Measurements from ENCODE around the gene GASK1A. TPM values are rescaled to one million over a fixed set of nuclear protein-coding genes. Genes with fewer than 3 reads are reported as not detected.

GASK1A gene
- total RNA-seq = 1 to 10 TPM in 2 of 9 donors, under 1 TPM in 7; 0.19 to 2.5 (median 0.52) TPM
- under 1 TPM; 0.23 to 0.47 TPM for polyA plus RNA-seq
- long read RNA-seq, donor 1, partial matches to known transcripts = 1 of 1 reads
- long read RNA-seq, donor 1, other reads (novel, unspliced or antisense) = 0 of 1 reads
- long read RNA-seq, donor 2 = 0 reads
- long read RNA-seq, donor 3 = 0 reads

- ATAC-seq (peak in 3 of 4 donors; percentile 74 to 82 (median 75)), DNase-seq (peak; percentile 38 to 75 (median 50))
- Histone ChIP-seq H3K27me3 (peaks cover 5 to 40% (median 12%) of the 10 kb centered on the region in 9 donors), H3K27ac (peak within 1 kb of the TSS in 1 of 12 donors; percentile 47), H3K4me1 (peaks cover 0 to 25% (median 8%) of the 10 kb centered on the region in 12 donors), H3K9me3 (peaks cover 0 to 11% (median 1%) of the 10 kb centered on the region in 12 donors), H3K36me3 (no peaks in the 10 kb centered on the region), H3K4me3 (peak within 1 kb of the TSS; percentile 9 to 75 (median 61))
- TF ChIP-seq CTCF (IDR thresholded peaks at IDR 0.05) (peak in 1 of 12 donors; percentile 2), POLR2A (IDR thresholded peaks at IDR 0.05) (no peak)
- intact Hi-C loops (cut with DNase I) = loop anchor here in 1 of 10 donors (10.0 kb wide), 1 partner anchor 95 kb away; no protein-coding TSS in a partner anchor
- WGBS, 4 donors = 1 to 6% (median 2%) methylated on average over 38 to 80 of the region's 80 CpGs
These were observed at the start of gene GASK1A for GRCh38 chr3:42979044-42979972. GASK1A (plus strand) TSS chr3:42979311; CDS start chr3:42979643, 332 bp downstream.

GRCh38 chr3:42934111-42934510 lies 45.0 kb upstream of the GASK1A start:
- ATAC-seq (no peak), DNase-seq (no peak)
- intact Hi-C loops (cut with DNase I) = no loop called here
- peaks cover 0 to 6% (median 0%) of the 10 kb centered on the region in 12 donors for H3K4me1 ChIP-seq
- H3K36me3 ChIP-seq = no peaks in the 10 kb centered on the region
- no peak overlapping the region for H3K4me3 ChIP-seq
- H3K9me3 ChIP-seq = peaks cover 0 to 5% (median 0%) of the 10 kb centered on the region in 12 donors
- no peak for TF ChIP-seq POLR2A (IDR thresholded peaks at IDR 0.05)
- TF ChIP-seq CTCF (IDR thresholded peaks at IDR 0.05) = no peak
- WGBS, 4 donors = 83 to 88% (median 87%) methylated on average over 5 of the region's 5 CpGs
- H3K27me3 ChIP-seq = peaks cover 0 to 8% (median 0%) of the 10 kb centered on the region in 9 donors
- no peak overlapping the region for H3K27ac ChIP-seq

- intact Hi-C loops (cut with DNase I) = no loop called here
- TF ChIP-seq POLR2A (IDR thresholded peaks at IDR 0.05) (no peak), CTCF (IDR thresholded peaks at IDR 0.05) (no peak)
- H3K9me3 ChIP-seq = peaks cover 0 to 5% (median 0%) of the 10 kb centered on the region in 12 donors
- peaks cover 0 to 8% (median 0%) of the 10 kb centered on the region in 9 donors for H3K27me3 ChIP-seq
- H3K36me3 ChIP-seq = peaks cover 0 to 5% (median 0%) of the 10 kb centered on the region in 9 donors
- DNase-seq = no peak
- no peak overlapping the region for H3K27ac ChIP-seq
- peaks cover 0 to 6% (median 0%) of the 10 kb centered on the region in 12 donors for H3K4me1 ChIP-seq
- H3K4me3 ChIP-seq = no peak overlapping the region
- WGBS, 4 donors = 57 to 68% (median 61%) methylated on average over 2 of the region's 2 CpGs
- ATAC-seq = no peak
These were observed 44.2 kb upstream of the GASK1A start for GRCh38 chr3:42934910-42935309.

- DNase-seq = no peak
- no peak overlapping the region for H3K27ac ChIP-seq
- no peak for ATAC-seq
- 69 to 80% (median 76%) methylated on average over 1 of the region's 1 CpG for WGBS, 4 donors
- TF ChIP-seq POLR2A (IDR thresholded peaks at IDR 0.05) (no peak), CTCF (IDR thresholded peaks at IDR 0.05) (no peak)
- peaks cover 0 to 6% (median 0%) of the 10 kb centered on the region in 12 donors for H3K4me1 ChIP-seq
- peaks cover 0 to 8% (median 0%) of the 10 kb centered on the region in 9 donors for H3K27me3 ChIP-seq
- peak overlapping the region in 1 of 12 donors; percentile 62 for H3K4me3 ChIP-seq
- peaks cover 0 to 5% (median 0%) of the 10 kb centered on the region in 9 donors for H3K36me3 ChIP-seq
- intact Hi-C loops (cut with DNase I) = no loop called here
- H3K9me3 ChIP-seq = peaks cover 0 to 5% (median 0%) of the 10 kb centered on the region in 12 donors
These were observed 43.6 kb upstream of the GASK1A start for GRCh38 chr3:42935472-42935871.

Data from heart left ventricle (tissue), 16 donors.